OCI-LY7 (cell line): ENCODE data around the gene WDR41. TPM values are rescaled to one million over a fixed set of nuclear protein-coding genes. Genes with fewer than 3 reads are reported as not detected.

Experiments
- Bru-seq: library from RNA; stranded (reverse); fragments of 400-500 nt; gene quantifications from one replicate; lab custom pipeline; 2021; lab: Mats Ljungman, UMichigan
- BruChase-seq, 2 experiments: library from RNA; stranded (reverse); fragments of 400-500 nt; gene quantifications; one replicate each; lab custom pipeline; 2021; lab: Mats Ljungman, UMichigan
- BruUV-seq: library from RNA; stranded (reverse); fragments of 400-500 nt; replicated peaks from 2 replicates; lab custom pipeline; 2021; lab: Mats Ljungman, UMichigan
- CTCF ChIA-PET: fragments of 300-600 bp; sonication (Branson Sonifier 250); formaldehyde crosslinking; loops from one replicate; lab custom pipeline; 2022; ENCODE audit warnings: antibody characterized with exemption; ENCODE audit not compliant: unreplicated experiment; lab: Charles Lee
- POLR2A ChIA-PET: fragments of 300-600 bp; sonication (Branson Sonifier 250); formaldehyde crosslinking; loops from one replicate; lab custom pipeline; 2022; ENCODE audit warnings: antibody characterized with exemption; lab: Charles Lee
- DNase-seq: peaks from one replicate; pipeline ENCODE4 v3.0.0-alpha.2; 2015; ENCODE audit warnings: low spot score
- H2AFZ ChIP-seq: fragments of 200-600 bp; sonication (generic), shearing (Covaris generic); 2 replicates; pipeline ENCODE4 v1.6.1; 2014; ENCODE audit warnings: mild to moderate bottlenecking, antibody characterized with exemption, low read length, moderate library complexity
- H3K27ac ChIP-seq: fragments of 200-600 bp; sonication (generic); 2 replicates; pipeline ENCODE4 v1.5.1; 2014; ENCODE audit warnings: mixed run types, low read depth, mild to moderate bottlenecking, moderate library complexity, low read length, inconsistent platforms; ENCODE audit not compliant: poor library complexity, severe bottlenecking
- H3K36me3 ChIP-seq: fragments of 200-600 bp; sonication (generic); 2 replicates; pipeline ENCODE4 v1.6.1; 2014; ENCODE audit warnings: mild to moderate bottlenecking, antibody characterized with exemption, low read length, moderate library complexity, mixed read lengths; ENCODE audit not compliant: insufficient read depth
- H3K4me1 ChIP-seq: fragments of 200-600 bp; sonication (generic); 2 replicates; pipeline ENCODE4 v1.5.1; 2014; ENCODE audit warnings: mild to moderate bottlenecking, low read length; ENCODE audit not compliant: insufficient read depth, poor library complexity, severe bottlenecking
- H3K4me2 ChIP-seq: fragments of 200-600 bp; sonication (generic); 2 replicates; pipeline ENCODE4 v1.6.1; 2014; ENCODE audit warnings: mild to moderate bottlenecking, low read length
- H3K4me3 ChIP-seq: fragments of 200-600 bp; sonication (generic); 2 replicates; pipeline ENCODE4 v1.5.1; 2014; ENCODE audit warnings: mild to moderate bottlenecking, low read depth, low read length; ENCODE audit not compliant: poor library complexity, severe bottlenecking
- H3K79me2 ChIP-seq: fragments of 200-600 bp; sonication (generic); 2 replicates; pipeline ENCODE4 v1.6.1; 2016; ENCODE audit warnings: low read depth, mild to moderate bottlenecking, low read length, moderate library complexity, mixed read lengths; ENCODE audit not compliant: insufficient read depth
- H3K9me2 ChIP-seq: fragments of 200-600 bp; sonication (generic); 2 replicates; pipeline ENCODE4 v1.6.1; 2016; ENCODE audit warnings: mild to moderate bottlenecking, low read length, mixed read lengths; ENCODE audit not compliant: insufficient read depth
- H3K9me3 ChIP-seq: fragments of 200-600 bp; sonication (generic); 2 replicates; pipeline ENCODE4 v1.6.1; 2014; ENCODE audit warnings: mild to moderate bottlenecking, mixed run types, low read length, mixed read lengths
- H4K20me1 ChIP-seq: fragments of 200-600 bp; sonication (generic); 2 replicates; pipeline ENCODE4 v1.6.1; 2014; ENCODE audit warnings: mild to moderate bottlenecking, antibody characterized with exemption, low read length, moderate library complexity, mixed read lengths; ENCODE audit not compliant: insufficient read depth
- CTCF ChIP-seq: fragments of 200-600 bp; sonication (generic); conservative IDR thresholded peaks from 2 replicates; pipeline ENCODE4 v1.5.1; 2014; ENCODE audit warnings: mild to moderate bottlenecking, antibody characterized with exemption, low read length, moderate library complexity, mixed read lengths
- EZH2phosphoT487 ChIP-seq: fragments of 200-600 bp; sonication (generic); IDR thresholded peaks from 2 replicates; pipeline ENCODE4 v1.6.1; 2018; ENCODE audit warnings: low read depth, borderline replicate concordance, mild to moderate bottlenecking, mixed run types, antibody characterized with exemption, low read length, moderate library complexity, mixed read lengths
- intact Hi-C: fragments of 100-400 bp; cut with micrococcal nuclease; formaldehyde crosslinking; loops from one replicate; pipeline ENCODE4 v1.10.0; 2022; ENCODE audit not compliant: unreplicated experiment
- long read RNA-seq: library from polyadenylated mRNA; stranded (forward); transcript quantifications from one replicate; pipeline ENCODE4 v2.0.0, GENCODE V29; 2022
- total RNA-seq, 2 experiments: library from RNA; depleted of rRNA in 1 of 2; stranded (reverse); fragments of >200 nt in 1 of 2; shearing (Covaris generic) in 1 of 2; gene quantifications; 2 replicates each; pipeline ENCODE4 v1.2.3, GENCODE V29; 2014 to 2022

WDR41 gene
- 47.0 and 75.1 TPM in 2 replicates for total RNA-seq (2014; rRNA removed; shearing (Covaris generic))
- total RNA-seq (2022) = 80.2 and 92.0 TPM in 2 replicates
- percentile 88 among the genes with signal in this experiment for Bru-seq, nascent RNA
- BruChase-seq, experiment 1, labeled RNA remaining after a 6-hour chase = percentile 80 among the genes with signal in this experiment
- BruChase-seq, experiment 2, labeled RNA remaining after a 2-hour chase = percentile 80 among the genes with signal in this experiment
- long read RNA-seq, transcript WDR41-201 (13 exons, 3,958 nt) = major isoform, 118 of 155 reads
- long read RNA-seq, partial matches to known transcripts = 2 of 155 reads
- long read RNA-seq, other reads (novel, unspliced or antisense) = 34 of 155 reads

GRCh38 chr5:77491783-77492652, at the start of gene WDR41:
TSS of gene WDR41 (minus strand) at chr5:77492316. CDS start at chr5:77492220, 96 bp downstream.
- peak; percentile 83 for TF ChIP-seq CTCF
- no peak for TF ChIP-seq EZH2phosphoT487
- Histone ChIP-seq H3K4me1 (peaks cover 20% of the 10 kb centered on the region), H3K4me2 (peak within 1 kb of the TSS; percentile 85), H3K79me2 (peaks cover 30% of the 10 kb centered on the region), H3K27ac (peak within 1 kb of the TSS; percentile 87), H3K9me2 (no peaks in the 10 kb centered on the region), H2AFZ (peak within 1 kb of the TSS; percentile 90), H3K36me3 (peaks cover 23% of the 10 kb centered on the region), H3K4me3 (peak within 1 kb of the TSS; percentile 92), H4K20me1 (no peaks in the 10 kb centered on the region), H3K9me3 (no peaks in the 10 kb centered on the region)
- intact Hi-C loops = loop anchor here (1.0 to 2.0 kb wide), 4 partner anchors 284 to 624 kb away; partner anchors contain the start of genes TBCA and ZBED3
- no TSS peak for BruUV-seq
- POLR2A ChIA-PET = interaction anchor here (0.7 to 1.8 kb wide), 8 partner anchors 10 to 622 kb away, joined by 3 to 5 read pairs (median 4); no protein-coding TSS in a partner anchor
- peak; percentile 92 for DNase-seq
- CTCF ChIA-PET = interaction anchor here (0.6 to 1.4 kb wide), 3 partner anchors 25 to 621 kb away, joined by 3 to 4 read pairs (median 3); no protein-coding TSS in a partner anchor

- H3K9me3 ChIP-seq = no peaks in the 10 kb centered on the region
- no peaks in the 10 kb centered on the region for H4K20me1 ChIP-seq
- no peaks in the 10 kb centered on the region for H3K4me1 ChIP-seq
- no peak overlapping the region for H3K27ac ChIP-seq
- H3K4me2 ChIP-seq = no peak overlapping the region
- no peak for TF ChIP-seq CTCF
- TF ChIP-seq EZH2phosphoT487 = no peak
- ChIA-PET POLR2A (no interaction called here), CTCF (no interaction called here)
- no peak overlapping the region for H3K4me3 ChIP-seq
- intact Hi-C loops = no loop called here
- no peaks in the 10 kb centered on the region for H3K36me3 ChIP-seq
- no peak for DNase-seq
- BruUV-seq = no TSS peak
- H2AFZ ChIP-seq = no peak overlapping the region
- no peaks in the 10 kb centered on the region for H3K79me2 ChIP-seq
- no peaks in the 10 kb centered on the region for H3K9me2 ChIP-seq
These were observed 39.2 kb upstream of the WDR41 start for GRCh38 chr5:77531297-77531696.
